ENCODE data around the gene GRID1. TPM values are rescaled to one million over a fixed set of nuclear protein-coding genes. Genes with fewer than 3 reads are reported as not detected.
A peak's percentile ranks its signal among the peaks of the same experiment; 100 is the strongest.

Gene GRID1
- total RNA-seq, 1 experiment from 2014 or later = 0.37 TPM

DNA sequence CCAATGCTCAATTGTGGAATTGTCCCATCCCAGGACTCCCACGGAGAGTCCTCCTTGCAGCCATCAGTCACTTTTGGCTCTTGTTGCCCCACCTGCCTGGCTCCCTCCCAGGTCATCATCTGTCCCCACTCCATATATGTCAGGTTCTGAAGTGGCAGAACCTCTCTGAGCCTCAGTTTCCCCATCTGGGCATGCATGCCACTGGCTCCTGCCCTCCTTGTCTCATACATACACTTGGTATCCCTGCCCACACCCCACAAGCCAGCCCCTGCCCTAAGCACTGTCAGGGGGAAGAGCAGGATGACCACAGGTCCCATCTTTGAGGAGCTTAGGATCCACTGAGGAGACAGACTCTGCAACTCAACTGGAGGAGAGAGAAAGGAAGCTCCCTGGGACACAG is 156.9 kb downstream of the GRID1 start (continued):
- TF ChIP-seq, protein P1, sequence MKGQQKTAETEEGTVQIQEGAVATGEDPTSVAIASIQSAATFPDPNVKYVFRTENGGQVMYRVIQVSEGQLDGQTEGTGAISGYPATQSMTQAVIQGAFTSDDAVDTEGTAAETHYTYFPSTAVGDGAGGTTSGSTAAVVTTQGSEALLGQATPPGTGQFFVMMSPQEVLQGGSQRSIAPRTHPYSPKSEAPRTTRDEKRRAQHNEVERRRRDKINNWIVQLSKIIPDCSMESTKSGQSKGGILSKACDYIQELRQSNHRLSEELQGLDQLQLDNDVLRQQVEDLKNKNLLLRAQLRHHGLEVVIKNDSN (CRISPR knock-in tag; IDR thresholded peaks at IDR 0.05) = no peak
- TF ChIP-seq MYBL2 (CRISPR knock-in tag; IDR thresholded peaks at IDR 0.05) (no peak), RORB (CRISPR knock-in tag; IDR thresholded peaks at IDR 0.05) (no peak), HMGA2 (CRISPR knock-in tag; IDR thresholded peaks at IDR 0.05) (no peak), ATF1 (CRISPR knock-in tag; IDR thresholded peaks at IDR 0.05) (no peak), SOX15 (CRISPR knock-in tag; IDR thresholded peaks at IDR 0.05) (no peak)
- TF ChIP-seq, protein P2, sequence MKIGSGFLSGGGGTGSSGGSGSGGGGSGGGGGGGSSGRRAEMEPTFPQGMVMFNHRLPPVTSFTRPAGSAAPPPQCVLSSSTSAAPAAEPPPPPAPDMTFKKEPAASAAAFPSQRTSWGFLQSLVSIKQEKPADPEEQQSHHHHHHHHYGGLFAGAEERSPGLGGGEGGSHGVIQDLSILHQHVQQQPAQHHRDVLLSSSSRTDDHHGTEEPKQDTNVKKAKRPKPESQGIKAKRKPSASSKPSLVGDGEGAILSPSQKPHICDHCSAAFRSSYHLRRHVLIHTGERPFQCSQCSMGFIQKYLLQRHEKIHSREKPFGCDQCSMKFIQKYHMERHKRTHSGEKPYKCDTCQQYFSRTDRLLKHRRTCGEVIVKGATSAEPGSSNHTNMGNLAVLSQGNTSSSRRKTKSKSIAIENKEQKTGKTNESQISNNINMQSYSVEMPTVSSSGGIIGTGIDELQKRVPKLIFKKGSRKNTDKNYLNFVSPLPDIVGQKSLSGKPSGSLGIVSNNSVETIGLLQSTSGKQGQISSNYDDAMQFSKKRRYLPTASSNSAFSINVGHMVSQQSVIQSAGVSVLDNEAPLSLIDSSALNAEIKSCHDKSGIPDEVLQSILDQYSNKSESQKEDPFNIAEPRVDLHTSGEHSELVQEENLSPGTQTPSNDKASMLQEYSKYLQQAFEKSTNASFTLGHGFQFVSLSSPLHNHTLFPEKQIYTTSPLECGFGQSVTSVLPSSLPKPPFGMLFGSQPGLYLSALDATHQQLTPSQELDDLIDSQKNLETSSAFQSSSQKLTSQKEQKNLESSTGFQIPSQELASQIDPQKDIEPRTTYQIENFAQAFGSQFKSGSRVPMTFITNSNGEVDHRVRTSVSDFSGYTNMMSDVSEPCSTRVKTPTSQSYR (CRISPR knock-in tag; IDR thresholded peaks at IDR 0.05) = no peak

DNA sequence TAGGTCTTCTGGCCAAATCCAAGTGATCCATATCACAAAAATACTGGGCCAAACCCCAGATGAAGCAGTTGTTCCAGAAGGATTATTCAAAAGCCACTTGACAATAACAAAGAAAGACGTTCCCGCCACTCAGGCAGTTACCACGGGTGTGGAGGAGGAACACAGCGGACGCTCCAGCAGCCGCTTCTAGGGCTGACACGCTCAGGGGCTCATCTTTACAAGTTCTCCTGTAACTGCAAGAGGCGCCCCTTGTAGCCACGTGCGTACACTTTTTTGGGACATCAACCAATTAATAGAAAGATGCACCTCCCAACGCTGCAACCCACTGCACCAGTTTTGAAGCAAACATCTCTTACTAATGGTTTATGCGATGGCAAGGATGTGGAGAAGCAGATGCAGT is 159.4 kb downstream of the GRID1 start:
- Mint-ChIP-seq H3K27ac (no peak overlapping the region), H3K36me3 (no peaks in the 10 kb centered on the region), H3K4me1 (peaks cover 7% of the 10 kb centered on the region), H3K9me3 (no peaks in the 10 kb centered on the region), H3K27me3 (ENCODE audit: low read depth) (no peaks in the 10 kb centered on the region), H3K4me3 (no peak overlapping the region)
- CTCF ChIA-PET = no interaction called here
- ATAC-seq (no peak), DNase-seq (ENCODE audit: low spot score) (peak; percentile 1)
- POLR2A ChIA-PET = no interaction called here
- TF ChIP-seq PRRX2 (CRISPR knock-in tag; IDR thresholded peaks at IDR 0.05) (no peak), TEAD1 (CRISPR knock-in tag; IDR thresholded peaks at IDR 0.05) (no peak), SMAD3 (CRISPR knock-in tag; IDR thresholded peaks at IDR 0.05; ENCODE audit: borderline replicate concordance) (no peak)
- TF ChIP-seq, protein P3, sequence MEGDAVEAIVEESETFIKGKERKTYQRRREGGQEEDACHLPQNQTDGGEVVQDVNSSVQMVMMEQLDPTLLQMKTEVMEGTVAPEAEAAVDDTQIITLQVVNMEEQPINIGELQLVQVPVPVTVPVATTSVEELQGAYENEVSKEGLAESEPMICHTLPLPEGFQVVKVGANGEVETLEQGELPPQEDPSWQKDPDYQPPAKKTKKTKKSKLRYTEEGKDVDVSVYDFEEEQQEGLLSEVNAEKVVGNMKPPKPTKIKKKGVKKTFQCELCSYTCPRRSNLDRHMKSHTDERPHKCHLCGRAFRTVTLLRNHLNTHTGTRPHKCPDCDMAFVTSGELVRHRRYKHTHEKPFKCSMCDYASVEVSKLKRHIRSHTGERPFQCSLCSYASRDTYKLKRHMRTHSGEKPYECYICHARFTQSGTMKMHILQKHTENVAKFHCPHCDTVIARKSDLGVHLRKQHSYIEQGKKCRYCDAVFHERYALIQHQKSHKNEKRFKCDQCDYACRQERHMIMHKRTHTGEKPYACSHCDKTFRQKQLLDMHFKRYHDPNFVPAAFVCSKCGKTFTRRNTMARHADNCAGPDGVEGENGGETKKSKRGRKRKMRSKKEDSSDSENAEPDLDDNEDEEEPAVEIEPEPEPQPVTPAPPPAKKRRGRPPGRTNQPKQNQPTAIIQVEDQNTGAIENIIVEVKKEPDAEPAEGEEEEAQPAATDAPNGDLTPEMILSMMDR (IDR thresholded peaks at IDR 0.05) = no peak
- TF ChIP-seq, protein P4, sequence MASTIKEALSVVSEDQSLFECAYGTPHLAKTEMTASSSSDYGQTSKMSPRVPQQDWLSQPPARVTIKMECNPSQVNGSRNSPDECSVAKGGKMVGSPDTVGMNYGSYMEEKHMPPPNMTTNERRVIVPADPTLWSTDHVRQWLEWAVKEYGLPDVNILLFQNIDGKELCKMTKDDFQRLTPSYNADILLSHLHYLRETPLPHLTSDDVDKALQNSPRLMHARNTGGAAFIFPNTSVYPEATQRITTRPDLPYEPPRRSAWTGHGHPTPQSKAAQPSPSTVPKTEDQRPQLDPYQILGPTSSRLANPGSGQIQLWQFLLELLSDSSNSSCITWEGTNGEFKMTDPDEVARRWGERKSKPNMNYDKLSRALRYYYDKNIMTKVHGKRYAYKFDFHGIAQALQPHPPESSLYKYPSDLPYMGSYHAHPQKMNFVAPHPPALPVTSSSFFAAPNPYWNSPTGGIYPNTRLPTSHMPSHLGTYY (CRISPR knock-in tag; IDR thresholded peaks at IDR 0.05) = no peak

DNA sequence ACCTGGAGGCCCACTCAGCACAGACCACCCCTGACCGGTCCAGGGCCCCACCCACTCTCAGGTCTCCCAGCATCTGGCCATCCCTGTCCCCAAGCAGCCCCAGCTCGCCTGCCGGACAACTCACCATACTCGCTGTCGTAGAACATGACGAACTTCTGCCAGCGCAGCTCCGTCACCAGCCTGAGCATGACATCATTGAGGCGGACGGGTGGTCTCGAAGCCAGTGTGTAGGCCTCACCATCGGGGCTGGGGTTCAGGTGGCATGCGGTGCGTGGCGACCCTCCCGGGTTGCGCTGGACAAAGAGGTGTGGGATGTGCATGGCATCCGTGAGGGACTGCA is 160.4 kb downstream of the GRID1 start:
- no peak for ATAC-seq
- peak; percentile 4 for DNase-seq (ENCODE audit: low spot score)
- no peak for TF ChIP-seq NR3C1 (CRISPR knock-in tag; conservative IDR thresholded peaks at IDR 0.05; ENCODE audit: low read depth)
- no peak for TF ChIP-seq ZNF263 (CRISPR knock-in tag; IDR thresholded peaks at IDR 0.05; ENCODE audit: low read depth)
- H3K27me3 Mint-ChIP-seq (ENCODE audit: low read depth) = no peaks in the 10 kb centered on the region
- ChIA-PET CTCF (no interaction called here), POLR2A (no interaction called here)
- H3K4me1 Mint-ChIP-seq = peaks cover 7% of the 10 kb centered on the region
- H3K4me3 Mint-ChIP-seq = no peak overlapping the region
- H3K9me3 Mint-ChIP-seq = no peaks in the 10 kb centered on the region
- H3K36me3 Mint-ChIP-seq = no peaks in the 10 kb centered on the region
- H3K27ac Mint-ChIP-seq = no peak overlapping the region

DNA sequence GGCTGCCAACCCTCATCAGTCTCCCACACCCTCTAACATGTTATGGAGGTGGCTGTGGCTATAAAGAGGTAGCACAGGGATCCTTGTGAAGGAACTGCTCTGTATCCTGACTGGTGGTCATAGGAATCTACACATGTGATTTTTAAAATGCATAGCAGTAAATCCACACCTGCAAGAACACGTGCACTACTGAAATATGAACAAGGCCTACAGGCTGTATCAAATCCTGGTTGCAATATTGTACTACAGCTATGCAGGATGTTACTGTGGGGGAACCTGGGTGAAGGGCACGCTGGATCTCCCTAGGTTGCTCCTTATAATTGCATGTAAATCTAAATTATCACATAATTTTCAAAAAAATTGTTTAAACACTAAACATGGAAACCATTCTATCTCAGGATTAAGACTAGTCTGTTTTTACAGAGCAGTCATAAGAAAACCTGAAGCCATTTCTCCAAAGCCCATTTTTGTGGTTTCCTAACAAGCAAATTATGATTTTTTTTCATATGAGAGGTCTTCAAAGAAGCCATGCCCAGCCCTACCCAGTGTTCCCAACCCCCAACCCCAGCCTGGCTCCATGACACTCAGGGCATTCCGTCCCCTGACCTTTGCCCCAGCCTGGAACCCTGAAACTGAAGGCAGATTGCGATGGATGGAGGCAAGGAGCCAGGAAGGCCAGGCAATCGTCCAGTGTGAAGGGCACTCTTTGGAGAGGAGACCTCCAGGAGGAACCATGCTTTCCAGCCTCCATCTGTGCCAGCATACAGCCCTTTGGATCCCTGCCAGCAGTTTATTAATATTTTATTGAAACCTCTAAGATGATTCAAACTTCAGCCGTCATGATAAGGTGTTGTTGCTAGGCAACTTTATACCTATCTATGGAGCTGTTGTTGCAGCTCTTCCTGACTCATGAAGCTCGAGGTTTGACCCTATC is 161.0 kb downstream of the GRID1 start:
- POLR2A ChIA-PET = no interaction called here
- H3K27ac Mint-ChIP-seq = no peak overlapping the region
- CTCF ChIA-PET = no interaction called here

More for the DNA sequence above, 161.0 kb downstream of the GRID1 start:
- TF ChIP-seq TEAD1 (CRISPR knock-in tag; IDR thresholded peaks at IDR 0.05) (no peak), RELA (CRISPR knock-in tag; IDR thresholded peaks at IDR 0.05; ENCODE audit: borderline replicate concordance) (no peak), TCF7 (CRISPR knock-in tag; IDR thresholded peaks at IDR 0.05; ENCODE audit: low read depth) (no peak), ZNF263 (CRISPR knock-in tag; IDR thresholded peaks at IDR 0.05; ENCODE audit: low read depth) (no peak), MYBL2 (CRISPR knock-in tag; IDR thresholded peaks at IDR 0.05) (no peak), GRHL2 (CRISPR knock-in tag; IDR thresholded peaks at IDR 0.05; ENCODE audit: insufficient replicate concordance, severe bottlenecking) (no peak), ZNF317 (CRISPR knock-in tag; IDR thresholded peaks at IDR 0.05; ENCODE audit: borderline replicate concordance, low read depth) (no peak), ZNF671 (CRISPR knock-in tag; IDR thresholded peaks at IDR 0.05) (no peak)
- TF ChIP-seq, protein P5, sequence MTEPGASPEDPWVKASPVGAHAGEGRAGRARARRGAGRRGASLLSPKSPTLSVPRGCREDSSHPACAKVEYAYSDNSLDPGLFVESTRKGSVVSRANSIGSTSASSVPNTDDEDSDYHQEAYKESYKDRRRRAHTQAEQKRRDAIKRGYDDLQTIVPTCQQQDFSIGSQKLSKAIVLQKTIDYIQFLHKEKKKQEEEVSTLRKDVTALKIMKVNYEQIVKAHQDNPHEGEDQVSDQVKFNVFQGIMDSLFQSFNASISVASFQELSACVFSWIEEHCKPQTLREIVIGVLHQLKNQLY (CRISPR knock-in tag; IDR thresholded peaks at IDR 0.05) = no peak
- TF ChIP-seq, protein P6, sequence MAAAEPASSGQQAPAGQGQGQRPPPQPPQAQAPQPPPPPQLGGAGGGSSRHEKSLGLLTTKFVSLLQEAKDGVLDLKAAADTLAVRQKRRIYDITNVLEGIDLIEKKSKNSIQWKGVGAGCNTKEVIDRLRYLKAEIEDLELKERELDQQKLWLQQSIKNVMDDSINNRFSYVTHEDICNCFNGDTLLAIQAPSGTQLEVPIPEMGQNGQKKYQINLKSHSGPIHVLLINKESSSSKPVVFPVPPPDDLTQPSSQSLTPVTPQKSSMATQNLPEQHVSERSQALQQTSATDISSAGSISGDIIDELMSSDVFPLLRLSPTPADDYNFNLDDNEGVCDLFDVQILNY (CRISPR knock-in tag; IDR thresholded peaks at IDR 0.05) = no peak
- no peaks in the 10 kb centered on the region for H3K9me3 Mint-ChIP-seq
- H3K4me3 Mint-ChIP-seq = no peak overlapping the region
- DNase-seq (ENCODE audit: low spot score) (peak; percentile 1), ATAC-seq (no peak)
- peaks cover 7% of the 10 kb centered on the region for H3K4me1 Mint-ChIP-seq
- H3K36me3 Mint-ChIP-seq = no peaks in the 10 kb centered on the region
- no peaks in the 10 kb centered on the region for H3K27me3 Mint-ChIP-seq (ENCODE audit: low read depth)

Data from WTC11 (cell line).